Measurements from ENCODE around the gene PRR36.
A peak's percentile ranks its signal among the peaks of the same experiment; 100 is the strongest.

The PRR36 gene

GRCh38 chr19:7872306-7873204 is 1.6 kb downstream of the PRR36 start:
- DNase-seq (ENCODE audit: low read depth in 3 of 3, low spot score in 1 of 3): no peak

GRCh38 chr19:7871437-7872305 is 2.5 kb downstream of the PRR36 start:
- peak; percentile 40 to 62 (median 52) for DNase-seq (ENCODE audit: low read depth in 3 of 3, low spot score in 1 of 3)

- no peak for DNase-seq (ENCODE audit: low read depth in 3 of 3, low spot score in 1 of 3)
Observed at GRCh38 chr19:7870571-7871436, 3.4 kb downstream of the PRR36 start.

GRCh38 chr19:7869910-7870511 is 4.2 kb downstream of the PRR36 start:
- no peak for DNase-seq (ENCODE audit: low read depth in 3 of 3, low spot score in 1 of 3)

GRCh38 chr19:7869453-7869909 is 4.7 kb downstream of the PRR36 start:
- DNase-seq (ENCODE audit: low read depth in 3 of 3, low spot score in 1 of 3): peak; percentile 62 to 80 (median 69)

GRCh38 chr19:7868671-7869452 is 5.3 kb downstream of the PRR36 start:
- DNase-seq (ENCODE audit: low read depth in 3 of 3, low spot score in 1 of 3): peak; percentile 55 to 72 (median 61)

GRCh38 chr19:7868326-7868670 is 5.9 kb downstream of the PRR36 start:
- DNase-seq (ENCODE audit: low read depth in 3 of 3, low spot score in 1 of 3): no peak

GRCh38 chr19:7867092-7867844 is 6.9 kb downstream of the PRR36 start:
- DNase-seq (ENCODE audit: low read depth in 3 of 3, low spot score in 1 of 3): no peak

GRCh38 chr19:7866399-7867091 is 7.6 kb downstream of the PRR36 start:
- DNase-seq (ENCODE audit: low read depth in 3 of 3, low spot score in 1 of 3): no peak

- DNase-seq (ENCODE audit: low read depth in 3 of 3, low spot score in 1 of 3): no peak
Observed at GRCh38 chr19:7865262-7865911, 8.8 kb downstream of the PRR36 start.

- DNase-seq (ENCODE audit: low read depth in 3 of 3, low spot score in 1 of 3): no peak
Observed at GRCh38 chr19:7864690-7865074, 9.5 kb downstream of the PRR36 start.

GRCh38 chr19:7863971-7864689 is 10.1 kb downstream of the PRR36 start:
- no peak for DNase-seq (ENCODE audit: low read depth in 3 of 3, low spot score in 1 of 3)

GRCh38 chr19:7863157-7863970 is 10.8 kb downstream of the PRR36 start:
- no peak for DNase-seq (ENCODE audit: low read depth in 3 of 3, low spot score in 1 of 3)

GRCh38 chr19:7862413-7862951 is 11.7 kb downstream of the PRR36 start:
- peak; percentile 38 to 56 (median 46) for DNase-seq (ENCODE audit: low read depth in 3 of 3, low spot score in 1 of 3)

GRCh38 chr19:7861619-7862412 is 12.4 kb downstream of the PRR36 start:
- DNase-seq (ENCODE audit: low read depth in 3 of 3, low spot score in 1 of 3): no peak

All from stimulated activated CD4-positive, alpha-beta T cell treated with anti-CD3 and anti-CD28 coated beads, TNF-alpha, amount 100 ng/mL, for 1 hour (primary cell).